NCI-H2107 treated with DMSO at 0.1 percent for 48 hours (cell line): Measurements from ENCODE around the gene OPCML.

Experiments used
- DNase-seq: peaks from one replicate; lab custom pipeline; 2025; ENCODE audit not compliant: unreplicated experiment; lab: John Stamatoyannopoulos, UW

OPCML gene

GRCh38 chr11:133004369-133004768, 527.9 kb downstream of the OPCML start:
- no peak for DNase-seq

GRCh38 chr11:132999516-132999915, 532.8 kb downstream of the OPCML start:
- no peak for DNase-seq

GRCh38 chr11:132999031-132999430, 533.3 kb downstream of the OPCML start:
- DNase-seq, result no peak

GRCh38 chr11:132997396-132997795, 534.9 kb downstream of the OPCML start:
- no peak for DNase-seq

GRCh38 chr11:132994966-132995365, 537.3 kb downstream of the OPCML start:
- no peak for DNase-seq

GRCh38 chr11:132993991-132994502, 538.3 kb downstream of the OPCML start:
- no peak for DNase-seq

GRCh38 chr11:132992838-132993631, 539.3 kb downstream of the OPCML start:
- no peak for DNase-seq

GRCh38 chr11:132988411-132988810, 543.9 kb downstream of the OPCML start:
- no peak for DNase-seq

GRCh38 chr11:132987936-132988335, 544.4 kb downstream of the OPCML start:
- DNase-seq, result no peak

- no peak for DNase-seq
These were observed 548.7 kb downstream of the OPCML start for GRCh38 chr11:132983641-132983978.

GRCh38 chr11:132982772-132983640, 549.3 kb downstream of the OPCML start:
- DNase-seq, result no peak

GRCh38 chr11:132981131-132981956, 551.0 kb downstream of the OPCML start:
- no peak for DNase-seq

GRCh38 chr11:132980670-132981069, 551.6 kb downstream of the OPCML start:
- DNase-seq, result no peak

- DNase-seq, result no peak
These were observed 554.6 kb downstream of the OPCML start for GRCh38 chr11:132977746-132978145.

- DNase-seq, result no peak
These were observed 555.1 kb downstream of the OPCML start for GRCh38 chr11:132977241-132977640.

GRCh38 chr11:132976115-132976514, 556.2 kb downstream of the OPCML start:
- DNase-seq, result no peak

- DNase-seq, result no peak
These were observed 558.6 kb downstream of the OPCML start for GRCh38 chr11:132973686-132974085.

- DNase-seq, result no peak
These were observed 559.7 kb downstream of the OPCML start for GRCh38 chr11:132972565-132972964.

- no peak for DNase-seq
These were observed 561.0 kb downstream of the OPCML start for GRCh38 chr11:132971351-132971750.

GRCh38 chr11:132969892-132970291, 562.4 kb downstream of the OPCML start:
- DNase-seq, result no peak

GRCh38 chr11:132962041-132962440, 570.3 kb downstream of the OPCML start:
- DNase-seq, result no peak
